Pancreas (tissue), 10 donors: ENCODE measurements around the gene PCNT. TPM values are rescaled to one million over a fixed set of nuclear protein-coding genes. Genes with fewer than 3 reads are reported as not detected.

Source experiments
- ATAC-seq, 4 donors: fragments of 200-7000 bp; cut with Tn5 transposase; one replicate each; pipeline versions ENCODE4 v1.8.0 to v1.9.1; 2020; ENCODE audit warnings: mild to moderate bottlenecking in 4 of 4, moderate library complexity in 4 of 4
- DNase-seq, 6 donors: peaks; one replicate each; pipeline ENCODE4 v3.0.0-alpha.2; 2020
- FAIRE-seq: peaks from 2 replicates; lab custom pipeline; 2012; peaks lifted over from hg19 to GRCh38; lab: Jason Lieb, UNC
- H3K27ac ChIP-seq, 4 donors: fragments of 200-600 bp; sonication (generic); 1 replicate in 3 of 4; 2 replicates in 1 of 4; pipeline versions ENCODE4 v1.5.0 to v1.8.0; 2020
- H3K27me3 ChIP-seq, 4 donors: fragments of 200-600 bp; one replicate each; pipeline ENCODE4 v1.8.0; 2021
- H3K36me3 ChIP-seq, 3 donors: fragments of 200-600 bp; sonication (generic) in 1 of 3; one replicate each; pipeline versions ENCODE4 v1.5.0 to v1.8.0; 2020 to 2021
- H3K4me1 ChIP-seq, 3 donors: fragments of 200-600 bp; one replicate each; pipeline ENCODE4 v1.8.0; 2021
- H3K4me3 ChIP-seq, 4 donors: fragments of 200-600 bp; sonication (generic) in 2 of 4; one replicate each; pipeline versions ENCODE4 v1.5.0 to v1.8.0; 2020 to 2021
- H3K9me3 ChIP-seq, 4 donors: fragments of 200-600 bp; one replicate each; pipeline ENCODE4 v1.8.0; 2021
- CTCF ChIP-seq, 4 donors: fragments of 200-600 bp; sonication (generic) in 3 of 4; IDR thresholded peaks; one replicate each; pipeline versions ENCODE4 v1.5.0 to v1.8.0; 2021; ENCODE audit warnings: antibody characterized with exemption in 4 of 4
- WGBS, 2 donors: extraction: QIAGEN DNeasy Blood & Tissue Kit; methylation state at CpG; one replicate each; pipeline ENCODE4 v1.1.7; 2013; 5-methylcytosine and 5-hydroxymethylcytosine counted together
- intact Hi-C, 3 donors: fragments of 100-400 bp; cut with DNase I; formaldehyde crosslinking; loops; one replicate each; pipeline versions ENCODE4 v1.11.1 to v1.14.2; 2022
- polyA plus RNA-seq, 2 donors: library from polyadenylated mRNA; stranded (reverse); fragments of 200-250 nt; gene quantifications; one replicate each; pipeline ENCODE4 v1.2.3, GENCODE V29; 2013
- total RNA-seq, 6 donors: library from RNA; stranded (reverse); fragmentation: NEBNext Ultra II Directional in 4 of 6; extraction: Animal tissue kit (Norgen Biotek cat#: 25700) in 4 of 6; gene quantifications; one replicate each; pipeline versions ENCODE4 v1.2.1 to v1.2.4, GENCODE V29; 2021 to 2023
- donor health status: healthy with polysubstance abuse.
- donor health status: DM: no; HTN: no; CAD: no; lungs with moderate emphysema.
- donor health status: DM: no; HTN: no; CAD: no.
- donor health status: control.
- donor health status: control.
- donor health status: Bipolar disorder and iron deficiency.
- donor health status: DM: yes; HTN: yes; CAD: no.
- donor health status: DM: no; HTN: no; CAD: no.
- donor health status: DM: no; HTN: no; CAD: no.
- donor health status: DM: yes; HTN: yes; CAD: no.

The PCNT gene
- total and polyA plus RNA-seq, 8 donors: 8.1 to 15.5 (median 12.1) TPM

GRCh38 chr21:46392921-46393320 lies 69.0 kb downstream of the PCNT start:
- intact Hi-C loops: no loop called here
- TF ChIP-seq CTCF (IDR thresholded peaks at IDR 0.05): no peak
- peak in 3 of 4 donors; percentile 25 to 48 (median 41) for ATAC-seq
- peak in 1 of 6 donors; percentile 6 for DNase-seq
- no peaks in the 10 kb centered on the region for H3K27me3 ChIP-seq
- H3K27ac ChIP-seq: no peak overlapping the region
- peaks cover 0 to 2% (median 0%) of the 10 kb centered on the region in 3 donors for H3K36me3 ChIP-seq
- no peaks in the 10 kb centered on the region for H3K9me3 ChIP-seq
- no peak for FAIRE-seq
- H3K4me3 ChIP-seq: no peak overlapping the region
- no peaks in the 10 kb centered on the region for H3K4me1 ChIP-seq
- 77 to 83% methylated on average over 13 of the region's 13 CpGs for WGBS, 2 donors

- Histone ChIP-seq H3K4me1 (no peaks in the 10 kb centered on the region), H3K36me3 (peaks cover 0 to 8% (median 0%) of the 10 kb centered on the region in 3 donors), H3K27ac (no peak overlapping the region), H3K27me3 (no peaks in the 10 kb centered on the region), H3K9me3 (no peaks in the 10 kb centered on the region), H3K4me3 (no peak overlapping the region)
- no peak for TF ChIP-seq CTCF (IDR thresholded peaks at IDR 0.05)
- intact Hi-C loops: no loop called here
- ATAC-seq (peak in 2 of 4 donors; percentile 20 to 29), DNase-seq (no peak), FAIRE-seq (no peak)
- WGBS, 2 donors: 77 to 82% methylated on average over 19 of the region's 19 CpGs
Observed at GRCh38 chr21:46393451-46393940, 69.5 kb downstream of the PCNT start.

GRCh38 chr21:46393941-46394594 lies 70.1 kb downstream of the PCNT start:
- Histone ChIP-seq H3K4me3 (no peak overlapping the region), H3K36me3 (peaks cover 0 to 8% (median 0%) of the 10 kb centered on the region in 3 donors), H3K27me3 (no peaks in the 10 kb centered on the region), H3K4me1 (no peaks in the 10 kb centered on the region), H3K27ac (no peak overlapping the region), H3K9me3 (no peaks in the 10 kb centered on the region)
- ATAC-seq: peak in 3 of 4 donors; percentile 24 to 81 (median 74)
- no peak for FAIRE-seq
- no peak for DNase-seq
- WGBS, 2 donors: 66 to 77% methylated on average over 25 to 27 of the region's 27 CpGs
- TF ChIP-seq CTCF (IDR thresholded peaks at IDR 0.05): no peak
- intact Hi-C loops: no loop called here

GRCh38 chr21:46394595-46395104 lies 70.7 kb downstream of the PCNT start:
- FAIRE-seq (no peak), ATAC-seq (peak in 2 of 4 donors; percentile 59), DNase-seq (no peak)
- no peaks in the 10 kb centered on the region for H3K4me1 ChIP-seq
- 80% methylated on average over 13 of the region's 13 CpGs for WGBS, 2 donors
- H3K27ac ChIP-seq: no peak overlapping the region
- no peak overlapping the region for H3K4me3 ChIP-seq
- peaks cover 0 to 9% (median 0%) of the 10 kb centered on the region in 3 donors for H3K36me3 ChIP-seq
- H3K27me3 ChIP-seq: no peaks in the 10 kb centered on the region
- intact Hi-C loops: no loop called here
- no peaks in the 10 kb centered on the region for H3K9me3 ChIP-seq
- no peak for TF ChIP-seq CTCF (IDR thresholded peaks at IDR 0.05)
